Activated T-helper 9 cell treated with anti-CD3 and anti-CD28 coated beads, Interleukin-2, amount 50 U/mL, for 16 hours (primary cell): ENCODE measurements around the gene NEUROG2.
"Not testable (repeated sequence)": the region's sequence is repeated elsewhere in the genome, so short reads cannot be mapped to it uniquely, and the experiment has no call there.

Source experiments
- DNase-seq: peaks from one replicate; pipeline ENCODE4 v3.0.0-alpha.2; 2020; ENCODE audit warnings: low read depth

NEUROG2 gene

GRCh38 chr4:112490808-112491207 lies 25.2 kb downstream of the NEUROG2 start:
- not testable (repeated sequence) for DNase-seq

DNA sequence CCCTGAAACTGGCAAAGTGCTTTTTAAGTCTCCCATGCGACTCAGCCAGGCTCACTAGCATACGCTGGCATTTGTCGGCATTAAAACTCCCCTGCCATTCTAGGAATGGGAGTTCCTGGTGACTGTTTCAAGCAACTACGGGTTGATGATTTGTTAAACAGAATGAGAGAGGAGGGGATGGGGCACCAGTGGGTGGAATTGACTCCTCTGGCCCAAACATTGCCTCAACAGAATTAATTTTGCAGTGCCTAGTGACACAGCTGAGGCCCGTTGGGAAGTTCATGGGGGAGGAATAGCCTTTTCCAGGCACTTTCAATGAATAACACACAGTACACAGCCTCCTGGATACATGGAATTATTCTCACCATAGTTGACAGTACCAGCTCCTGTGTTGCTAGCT lies 30.1 kb downstream of the NEUROG2 start:
- DNase-seq: no peak

DNA sequence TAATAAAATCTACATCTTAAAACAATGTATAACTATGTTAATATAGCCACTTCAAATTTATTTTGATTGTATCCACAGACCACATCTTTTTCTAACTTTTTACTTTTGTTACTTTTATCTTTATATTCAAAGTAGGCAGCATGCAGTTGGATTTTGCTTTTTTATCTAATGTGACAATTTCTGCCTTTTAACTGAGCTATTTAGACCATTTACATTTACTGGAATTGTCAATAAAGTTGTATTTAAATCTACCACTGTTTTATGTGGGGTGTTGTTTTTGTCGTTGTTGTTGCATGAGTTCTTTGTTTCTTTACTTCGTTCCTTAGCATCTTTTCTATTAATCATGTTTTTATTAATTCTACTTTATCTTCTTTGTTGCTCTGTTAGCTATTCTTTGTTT lies 42.0 kb downstream of the NEUROG2 start:
- DNase-seq: no peak

DNA sequence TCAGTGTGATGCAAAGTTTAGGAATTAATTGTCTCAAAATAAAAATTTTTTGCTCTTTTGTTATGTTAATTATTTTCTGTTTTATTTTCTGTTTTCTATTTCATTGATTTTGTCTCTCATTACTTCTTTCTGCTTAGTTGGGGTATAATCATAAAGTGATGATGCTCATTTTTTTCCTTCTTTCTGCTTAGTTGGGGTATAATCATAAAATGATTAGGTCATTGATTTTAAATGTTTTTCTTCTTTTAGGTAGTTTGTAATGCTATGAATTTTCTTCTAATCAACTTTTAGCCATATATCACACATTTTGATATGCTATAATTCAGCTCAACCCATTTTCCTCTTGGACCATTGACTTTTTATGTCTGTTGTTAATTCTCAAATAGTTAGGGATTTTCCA lies 43.7 kb downstream of the NEUROG2 start:
- no peak for DNase-seq
